IPS-18c (cell line): Measurements from ENCODE around the gene BEGAIN.

Experiments
- H3K4me3 ChIP-seq: 2 replicates; pipeline ENCODE4 v1.7.0; 2013; ENCODE audit warnings: low read depth, mild to moderate bottlenecking, low read length, moderate library complexity; ENCODE audit not compliant: insufficient read depth
- H3K9me3 ChIP-seq: one replicate; pipeline ENCODE4 v1.6.1; 2013; ENCODE audit warnings: mild to moderate bottlenecking, low read length, moderate library complexity; ENCODE audit not compliant: control insufficient read depth, insufficient read depth

BEGAIN gene

GRCh38 chr14:100618318-100618693, 31.1 kb upstream of the BEGAIN start:
- H3K9me3 ChIP-seq, result no peaks in the 10 kb centered on the region
- H3K4me3 ChIP-seq, result no peak overlapping the region

- no peaks in the 10 kb centered on the region for H3K9me3 ChIP-seq
- no peak overlapping the region for H3K4me3 ChIP-seq
Measured at GRCh38 chr14:100617410-100618317, 30.4 kb upstream of the BEGAIN start.

GRCh38 chr14:100616854-100617409, 29.7 kb upstream of the BEGAIN start:
- Histone ChIP-seq H3K9me3 (no peaks in the 10 kb centered on the region), H3K4me3 (no peak overlapping the region)

- H3K9me3 ChIP-seq, result no peaks in the 10 kb centered on the region
- no peak overlapping the region for H3K4me3 ChIP-seq
Measured at GRCh38 chr14:100615736-100616695, 28.8 kb upstream of the BEGAIN start.

- no peak overlapping the region for H3K4me3 ChIP-seq
- H3K9me3 ChIP-seq, result no peaks in the 10 kb centered on the region
Measured at GRCh38 chr14:100614803-100615202, 27.6 kb upstream of the BEGAIN start.

- Histone ChIP-seq H3K4me3 (no peak overlapping the region), H3K9me3 (no peaks in the 10 kb centered on the region)
Measured at GRCh38 chr14:100612986-100613385, 25.8 kb upstream of the BEGAIN start.

- no peaks in the 10 kb centered on the region for H3K9me3 ChIP-seq
- no peak overlapping the region for H3K4me3 ChIP-seq
Measured at GRCh38 chr14:100611811-100612480, 24.7 kb upstream of the BEGAIN start.

GRCh38 chr14:100610511-100611217, 23.4 kb upstream of the BEGAIN start:
- H3K4me3 ChIP-seq, result no peak overlapping the region
- H3K9me3 ChIP-seq, result no peaks in the 10 kb centered on the region

- Histone ChIP-seq H3K9me3 (no peaks in the 10 kb centered on the region), H3K4me3 (no peak overlapping the region)
Measured at GRCh38 chr14:100609941-100610391, 22.7 kb upstream of the BEGAIN start.

- Histone ChIP-seq H3K9me3 (no peaks in the 10 kb centered on the region), H3K4me3 (no peak overlapping the region)
Measured at GRCh38 chr14:100609331-100609870, 22.2 kb upstream of the BEGAIN start.

- H3K9me3 ChIP-seq, result no peaks in the 10 kb centered on the region
- no peak overlapping the region for H3K4me3 ChIP-seq
Measured at GRCh38 chr14:100608586-100609330, 21.5 kb upstream of the BEGAIN start.

GRCh38 chr14:100608064-100608463, 20.8 kb upstream of the BEGAIN start:
- H3K4me3 ChIP-seq, result no peak overlapping the region
- no peaks in the 10 kb centered on the region for H3K9me3 ChIP-seq

GRCh38 chr14:100607611-100607956, 20.4 kb upstream of the BEGAIN start:
- H3K4me3 ChIP-seq, result no peak overlapping the region

GRCh38 chr14:100606687-100607610, 19.7 kb upstream of the BEGAIN start:
- Histone ChIP-seq H3K4me3 (no peak overlapping the region), H3K9me3 (no peaks in the 10 kb centered on the region)

More at GRCh38 chr14:100607611-100607956, 20.4 kb upstream of the BEGAIN start:
- H3K9me3 ChIP-seq, result no peaks in the 10 kb centered on the region
